HG03432 (cell line): ENCODE data around the gene UBALD1.
A peak's percentile ranks its signal among the peaks of the same experiment; 100 is the strongest.
"Not testable (repeated sequence)": the region's sequence is repeated elsewhere in the genome, so short reads cannot be mapped to it uniquely, and the experiment has no call there.

ENCODE experiments used
- ATAC-seq: cut with Tn5 transposase; IDR thresholded peaks from one replicate; pipeline ENCODE4 v1.9.1; 2021; ENCODE audit warnings: mild to moderate bottlenecking, moderate library complexity; ENCODE audit not compliant: unreplicated experiment

The UBALD1 gene

GRCh38 chr16:4614571-4615383, at the start of gene UBALD1:
UBALD1 (minus strand) TSS chr16:4614888; CDS start chr16:4614797, 91 bp downstream.
- ATAC-seq, result peak; percentile 60

DNA sequence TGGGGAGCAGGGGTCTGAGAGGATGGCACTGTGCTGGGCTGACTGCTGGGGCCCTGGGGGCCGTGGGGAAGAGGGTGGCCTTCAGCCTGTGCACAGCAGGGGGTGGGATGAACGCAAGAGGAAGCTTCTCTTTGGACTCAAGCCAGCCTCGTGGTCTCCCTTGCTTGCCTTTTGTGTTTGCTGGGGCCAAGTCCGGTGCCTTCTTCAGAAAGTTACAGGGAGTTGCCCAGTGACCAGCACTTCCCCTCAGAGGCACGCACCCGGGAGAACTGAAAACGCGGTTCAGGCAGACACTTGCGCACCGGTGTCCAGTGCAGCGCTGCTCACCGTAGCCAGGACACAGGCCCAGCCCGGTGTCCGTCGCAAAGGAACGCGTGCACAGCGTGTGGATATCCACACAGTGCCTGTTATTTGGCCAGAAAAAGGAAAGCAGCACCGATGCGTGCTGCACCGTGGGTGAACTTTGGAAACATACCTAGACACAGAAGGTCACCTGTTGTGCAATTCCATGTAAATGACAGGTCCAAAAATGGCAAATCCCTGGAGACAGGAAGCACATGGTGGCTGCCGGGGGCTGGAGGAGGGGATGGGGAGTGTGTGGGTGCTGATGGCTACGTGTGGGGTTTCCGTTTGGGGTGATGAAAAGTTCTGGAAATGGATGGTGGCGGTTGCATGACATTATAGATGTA, 49.2 kb upstream of the UBALD1 start:
- no peak for ATAC-seq

GRCh38 chr16:4663465-4663776, 48.7 kb upstream of the UBALD1 start:
- ATAC-seq, result no peak

DNA sequence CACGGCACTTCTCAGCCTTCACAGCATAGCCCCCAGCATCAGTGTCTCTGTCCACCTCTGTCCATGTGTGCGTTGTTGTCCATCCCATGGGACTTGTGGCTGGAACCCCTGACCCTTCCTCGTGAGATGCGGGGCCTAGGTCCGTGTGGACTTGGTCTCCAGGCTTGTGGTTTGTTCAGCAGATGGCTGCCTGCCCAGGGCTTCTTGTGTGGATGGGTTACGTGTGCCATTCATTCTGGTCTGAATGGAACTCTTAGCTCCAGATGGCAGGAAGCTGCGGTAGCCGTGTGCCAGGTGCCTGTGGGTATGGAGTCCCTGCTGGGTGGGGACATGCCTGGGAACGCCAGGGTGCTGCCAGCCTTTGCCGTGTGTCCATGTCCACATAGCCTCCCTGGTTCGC, 47.0 kb upstream of the UBALD1 start:
- ATAC-seq, result no peak

DNA sequence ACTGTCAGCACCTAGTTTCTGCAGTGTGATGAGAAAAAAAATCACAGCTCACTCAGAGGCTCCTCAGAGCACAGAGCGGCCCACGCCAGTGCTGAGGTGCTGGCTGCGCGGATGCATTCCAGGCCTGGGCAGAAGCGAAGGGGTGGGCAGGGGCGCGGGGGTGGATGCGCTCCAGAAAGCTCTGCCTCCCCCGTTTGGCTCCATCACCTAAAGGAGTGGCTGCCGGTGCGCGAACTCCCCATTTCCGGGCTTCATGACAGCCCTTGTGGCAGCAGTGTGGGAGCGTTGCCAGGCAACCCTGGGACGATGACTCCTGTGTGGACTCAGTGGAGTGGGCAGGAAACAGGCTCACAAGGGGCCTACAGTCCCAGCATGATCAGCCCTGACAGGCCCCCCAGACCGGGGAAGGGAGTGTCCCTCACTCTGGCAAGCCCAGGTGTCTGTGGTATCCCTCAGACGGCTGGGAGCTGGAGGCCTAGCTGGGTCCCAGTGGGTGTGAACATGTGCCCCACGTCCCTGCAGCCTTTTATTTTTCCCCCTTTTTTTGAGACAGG, 45.8 kb upstream of the UBALD1 start:
- no peak for ATAC-seq

DNA sequence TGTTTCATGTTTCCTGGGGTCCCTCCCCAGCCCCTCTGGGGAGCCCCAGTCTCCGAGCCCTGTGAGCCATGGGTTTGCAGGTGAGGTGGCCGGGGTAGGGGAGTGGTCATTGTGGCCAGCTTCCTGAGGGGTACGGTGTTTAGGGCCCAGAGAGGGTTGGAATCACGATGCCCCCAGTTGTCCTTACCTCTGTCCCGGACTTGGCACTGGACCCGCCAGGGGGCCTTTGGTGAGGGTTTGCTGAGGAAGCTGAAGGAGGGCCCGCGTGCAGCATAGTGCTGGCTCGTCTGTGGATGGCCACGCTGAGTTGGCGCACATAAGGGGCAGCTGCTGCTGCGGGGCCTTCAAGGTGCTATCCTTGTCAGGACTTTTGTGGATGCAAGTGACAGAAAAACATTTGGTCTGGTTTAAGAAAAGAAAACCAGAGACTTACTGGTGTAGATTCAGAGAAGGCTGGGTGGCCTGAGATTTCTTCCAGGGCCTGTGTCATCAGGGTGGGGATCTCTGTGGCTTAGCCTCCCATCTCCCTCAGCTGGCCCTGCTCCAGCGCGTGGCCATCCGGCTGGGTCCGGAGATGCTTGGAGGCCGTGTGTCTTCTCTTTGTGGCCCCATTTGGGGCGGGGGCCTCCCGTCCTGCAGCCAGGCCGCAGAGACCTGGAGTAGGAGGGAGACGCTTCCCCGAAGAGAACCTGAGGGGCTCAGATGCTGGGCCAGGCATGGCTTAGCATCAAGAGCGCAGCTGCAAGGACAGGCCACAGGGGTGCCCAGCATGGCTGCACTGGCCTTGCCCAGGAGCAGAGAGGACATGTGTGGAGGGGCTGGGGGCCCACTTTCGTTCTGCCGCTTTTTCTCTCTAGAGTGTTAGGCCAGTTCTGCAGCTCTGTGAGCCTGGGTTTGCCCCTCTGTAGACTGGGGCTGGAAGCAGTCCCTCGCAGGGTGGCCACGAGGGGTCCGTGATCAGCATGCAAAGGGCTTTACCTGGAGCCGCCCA, 45.0 kb upstream of the UBALD1 start:
- no peak for ATAC-seq

DNA sequence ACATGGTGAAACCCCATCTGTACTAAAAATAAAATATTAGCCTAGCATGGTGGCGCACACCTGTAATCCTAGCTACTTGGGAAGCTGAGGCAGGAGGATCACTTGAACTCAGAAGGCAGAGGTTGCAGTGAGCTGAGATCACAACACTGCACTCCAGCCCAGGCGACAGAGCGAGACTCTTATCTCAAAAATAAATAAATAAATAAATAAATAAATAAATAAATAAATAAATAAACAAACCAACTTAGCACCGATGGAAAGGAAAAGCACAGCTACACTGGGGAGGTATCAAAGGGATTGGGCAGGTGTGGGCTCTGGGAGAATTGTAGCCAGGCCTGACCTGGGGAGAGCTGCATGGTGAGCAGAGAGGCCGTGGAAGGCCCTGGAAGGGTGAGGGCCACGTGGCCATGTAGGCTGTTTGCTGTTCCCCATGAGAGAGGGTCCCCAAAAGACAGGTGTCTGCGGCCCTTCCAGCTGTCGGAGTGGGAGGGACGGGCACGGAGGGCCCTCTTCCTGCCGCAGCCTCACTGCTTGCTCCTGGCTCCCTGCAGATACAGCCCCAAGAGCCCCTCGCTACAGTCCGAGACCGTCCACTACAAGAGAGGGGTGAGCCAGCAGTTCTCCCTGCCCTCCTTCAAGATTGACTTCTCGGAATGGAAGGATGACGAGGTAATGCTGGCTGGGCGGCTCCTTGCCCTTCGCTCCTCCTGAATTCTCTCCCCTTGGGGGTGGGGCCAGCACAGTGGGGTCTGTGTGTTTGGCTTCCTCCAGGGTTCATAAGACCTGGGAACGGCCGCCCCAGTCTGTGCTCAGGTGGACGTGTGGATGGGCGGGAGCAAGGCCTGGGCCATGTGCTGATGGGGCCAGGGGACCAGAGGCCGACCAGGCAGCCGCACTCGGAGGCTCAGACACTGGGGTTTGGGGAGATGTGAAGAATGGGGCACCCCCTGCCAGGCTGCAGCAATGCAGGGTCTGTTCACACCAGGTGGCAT, 42.3 kb upstream of the UBALD1 start:
- ATAC-seq, result no peak

DNA sequence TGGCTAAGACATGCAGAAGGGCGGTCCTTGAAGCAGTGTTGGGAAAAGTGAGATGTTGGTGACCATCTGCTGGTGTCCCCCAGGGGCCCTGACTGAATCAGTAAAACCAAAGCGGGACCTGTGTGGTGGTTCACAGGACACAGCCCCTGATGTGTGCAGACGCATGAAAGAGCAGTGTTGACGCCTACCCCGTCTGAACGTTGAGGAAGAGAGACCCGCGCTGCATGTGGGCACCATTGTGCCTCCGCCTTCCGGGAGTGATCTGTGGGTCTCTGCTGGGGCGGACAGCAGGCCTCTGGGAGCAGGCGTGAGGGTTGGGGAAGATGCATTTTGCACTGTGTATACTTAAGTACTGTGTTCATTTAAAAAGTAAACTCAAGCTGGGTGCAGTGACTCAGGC, 41.5 kb upstream of the UBALD1 start:
- no peak for ATAC-seq

DNA sequence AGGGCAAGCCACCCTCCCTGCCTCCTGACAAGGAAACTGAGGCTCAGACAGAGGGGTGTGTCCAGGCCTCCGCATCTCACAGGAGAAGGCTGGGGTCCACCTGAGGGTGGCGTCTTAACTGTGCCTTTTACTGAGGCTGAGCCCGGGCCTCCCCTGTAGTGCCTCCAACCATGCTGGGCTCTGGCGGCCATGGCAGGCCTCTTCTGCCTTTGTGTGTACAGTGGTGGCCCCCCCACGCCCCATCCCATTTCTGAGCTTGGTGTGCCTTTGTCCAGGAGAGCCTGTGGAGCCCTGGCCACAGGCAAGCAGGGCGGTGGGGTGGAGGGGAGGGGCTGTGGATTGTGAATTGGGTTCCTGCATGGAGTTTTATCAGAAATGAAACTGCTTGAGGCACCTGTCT, 41.1 kb upstream of the UBALD1 start:
- no peak for ATAC-seq

DNA sequence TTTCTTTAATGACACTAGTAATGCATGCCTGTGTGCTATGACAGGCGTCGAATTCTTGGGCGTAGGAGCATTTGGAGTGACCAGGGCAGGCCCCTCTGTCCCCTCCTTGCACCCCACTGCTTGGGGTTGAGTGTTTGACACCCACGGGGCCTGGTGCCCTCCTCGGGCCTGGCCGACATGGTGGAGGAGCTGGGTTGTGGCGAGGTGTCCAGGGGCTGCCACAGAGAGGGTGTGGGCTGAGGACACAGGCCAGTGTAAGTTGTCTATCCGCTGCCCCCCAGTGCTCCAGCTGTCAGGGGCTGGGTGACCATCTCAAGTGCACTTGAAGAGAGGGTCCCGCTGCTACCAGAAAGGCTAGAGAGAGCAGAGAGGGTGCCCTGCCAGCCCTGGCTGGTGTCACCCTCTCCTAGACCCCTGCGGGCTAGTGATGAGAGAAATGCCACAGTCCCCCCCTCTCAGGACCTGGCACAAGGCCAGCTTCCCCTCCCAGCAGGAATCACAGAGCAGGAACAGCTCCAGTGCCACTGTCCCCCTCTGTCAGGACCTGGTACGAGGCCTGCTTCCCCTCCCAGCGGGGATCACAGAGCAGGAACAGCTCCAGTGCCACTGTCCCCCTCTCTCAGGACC, 40.4 kb upstream of the UBALD1 start:
- no peak for ATAC-seq

DNA sequence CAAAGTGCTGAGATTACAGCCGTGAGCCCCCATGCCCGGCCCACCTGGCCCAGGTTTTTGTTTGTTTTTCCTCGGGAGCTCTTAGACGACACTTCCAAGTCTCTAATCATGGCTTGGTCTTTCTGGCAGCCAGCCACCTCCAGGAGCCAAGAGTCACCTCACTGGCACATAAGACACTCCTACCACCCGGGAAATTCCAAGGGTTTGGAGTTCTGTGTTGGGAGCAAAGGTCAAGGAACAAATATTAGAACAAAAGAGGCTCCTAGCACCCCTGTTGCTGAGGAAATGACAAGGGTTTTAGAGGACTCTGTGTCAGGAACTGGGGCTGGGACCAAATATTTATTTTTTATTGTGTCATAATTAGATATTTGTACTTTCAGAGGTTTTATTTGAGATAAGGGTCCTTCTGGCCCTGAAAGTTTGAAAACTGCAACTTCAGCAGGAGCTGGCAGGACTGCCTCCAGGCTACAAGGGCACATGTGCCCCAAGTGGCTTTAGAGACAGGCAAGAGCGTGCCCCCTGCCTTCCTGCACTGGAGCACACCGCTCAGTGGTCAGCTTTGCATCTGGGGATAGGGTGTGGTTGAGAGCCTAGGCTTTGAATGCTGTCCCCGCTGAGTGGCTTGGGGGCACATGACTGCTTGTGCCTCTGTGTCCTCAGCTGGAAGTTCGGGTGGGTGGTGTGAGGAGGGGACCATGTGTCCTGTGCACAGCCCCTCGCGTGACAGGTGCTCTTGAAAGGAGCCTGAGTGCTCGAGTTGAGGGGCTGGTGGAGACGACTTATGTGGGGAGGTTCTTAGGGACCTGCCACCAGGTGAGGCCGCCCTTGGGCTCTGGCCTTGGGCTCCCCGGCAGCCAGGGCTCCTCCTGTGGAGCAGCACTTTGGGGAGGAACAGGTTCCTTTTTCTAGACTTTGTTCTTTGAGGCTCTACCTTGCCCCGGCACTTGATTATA, 39.6 kb upstream of the UBALD1 start:
- ATAC-seq, result no peak

- ATAC-seq, result no peak
Measured at GRCh38 chr16:4652561-4652960, 37.9 kb upstream of the UBALD1 start.

DNA sequence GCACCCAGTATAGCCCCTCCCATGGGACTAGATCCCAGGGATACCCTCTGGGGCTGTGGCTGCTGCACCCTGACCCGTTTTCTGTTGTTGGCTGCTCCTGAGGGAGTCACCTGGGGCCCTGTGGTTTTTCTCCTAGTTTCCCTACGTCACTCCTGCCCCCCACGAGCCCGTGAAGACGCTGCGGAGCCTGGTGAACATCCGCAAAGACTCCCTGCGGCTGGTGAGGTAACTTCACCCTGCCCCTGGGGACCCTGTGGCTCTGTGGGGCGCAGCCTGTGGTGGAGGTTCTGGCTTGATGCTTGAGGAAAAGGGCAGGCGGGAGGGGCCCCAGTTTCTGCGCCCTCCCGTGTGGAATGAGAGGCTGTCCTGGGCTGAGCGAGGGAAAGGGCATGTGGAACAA, 37.1 kb upstream of the UBALD1 start:
- no peak for ATAC-seq

DNA sequence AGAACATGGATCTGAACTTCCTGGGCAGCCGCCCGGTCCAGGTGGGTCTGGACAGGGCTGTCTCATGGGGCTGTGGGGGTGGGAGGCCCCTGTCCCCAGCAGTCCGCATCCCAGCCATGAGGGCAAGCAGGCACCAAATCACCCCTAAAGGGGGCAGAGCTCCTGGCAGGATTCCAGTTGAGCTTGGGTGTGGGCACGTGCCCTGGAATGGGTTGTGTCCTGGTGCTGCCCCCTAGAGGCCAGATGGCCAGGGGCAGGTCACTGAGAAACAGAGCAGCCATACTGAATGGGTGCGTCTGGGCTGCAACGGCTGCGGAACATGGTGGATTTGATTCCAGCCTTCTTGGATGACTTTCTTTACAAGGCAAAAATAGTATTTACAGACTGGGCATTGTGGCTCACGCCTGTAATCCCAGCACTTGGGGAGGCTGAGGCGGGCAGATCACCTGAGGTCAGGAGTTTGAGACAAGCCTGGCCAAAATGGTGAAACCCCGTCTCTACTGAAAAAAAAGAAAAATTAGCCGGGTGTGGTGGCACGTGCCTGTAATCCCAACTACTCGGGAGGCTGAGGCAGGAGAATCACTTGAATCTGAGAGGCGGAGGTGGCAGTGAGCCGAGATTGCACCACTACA, 35.9 kb upstream of the UBALD1 start:
- not testable (repeated sequence) for ATAC-seq

- ATAC-seq, result no peak
Measured at GRCh38 chr16:4649744-4650442, 35.2 kb upstream of the UBALD1 start.

- no peak for ATAC-seq
Measured at GRCh38 chr16:4648917-4649316, 34.2 kb upstream of the UBALD1 start.

GRCh38 chr16:4647644-4647980, 32.9 kb upstream of the UBALD1 start:
- no peak for ATAC-seq
